Measurements from ENCODE around the gene PI4KA. TPM values are rescaled to one million over a fixed set of nuclear protein-coding genes. Genes with fewer than 3 reads are reported as not detected.

The PI4KA gene
- total RNA-seq, 1 donor from 2014 or later, result 80.4 TPM

GRCh38 chr22:20798974-20799373 is 59.6 kb downstream of the PI4KA start:
- no peak overlapping the region for H3K27ac Mint-ChIP-seq

GRCh38 chr22:20798218-20798617 is 60.4 kb downstream of the PI4KA start:
- intact Hi-C loops (cut with micrococcal nuclease), result no loop called here
- DNase-seq (ENCODE audit: low spot score), result no peak
- no peaks in the 10 kb centered on the region for H3K4me1 Mint-ChIP-seq (ENCODE audit: low read depth)
- no peaks in the 10 kb centered on the region for H3K9me3 Mint-ChIP-seq
- H3K4me3 Mint-ChIP-seq, result no peak overlapping the region
- peaks cover 50% of the 10 kb centered on the region for H3K36me3 Mint-ChIP-seq (ENCODE audit: low read depth)
- no peak overlapping the region for H3K27ac Mint-ChIP-seq
- no peaks in the 10 kb centered on the region for H3K27me3 Mint-ChIP-seq (ENCODE audit: insufficient read depth)

More at GRCh38 chr22:20798974-20799373, 59.6 kb downstream of the PI4KA start:
- H3K9me3 Mint-ChIP-seq, result no peaks in the 10 kb centered on the region
- no peak overlapping the region for H3K4me3 Mint-ChIP-seq
- peaks cover 50% of the 10 kb centered on the region for H3K36me3 Mint-ChIP-seq (ENCODE audit: low read depth)
- no peaks in the 10 kb centered on the region for H3K27me3 Mint-ChIP-seq (ENCODE audit: insufficient read depth)
- intact Hi-C loops (cut with micrococcal nuclease), result no loop called here
- H3K4me1 Mint-ChIP-seq (ENCODE audit: low read depth), result no peaks in the 10 kb centered on the region
- no peak for DNase-seq (ENCODE audit: low spot score)

GRCh38 chr22:20796731-20797130 is 61.9 kb downstream of the PI4KA start:
- Mint-ChIP-seq H3K36me3 (ENCODE audit: low read depth) (peaks cover 48% of the 10 kb centered on the region), H3K4me3 (no peak overlapping the region)
- intact Hi-C loops (cut with micrococcal nuclease), result no loop called here

GRCh38 chr22:20794650-20795413 is 63.8 kb downstream of the PI4KA start:
- H3K4me1 Mint-ChIP-seq (ENCODE audit: low read depth), result no peaks in the 10 kb centered on the region
- no peaks in the 10 kb centered on the region for H3K9me3 Mint-ChIP-seq
- H3K36me3 Mint-ChIP-seq (ENCODE audit: low read depth), result peaks cover 46% of the 10 kb centered on the region
- H3K27ac Mint-ChIP-seq, result no peak overlapping the region
- no peaks in the 10 kb centered on the region for H3K27me3 Mint-ChIP-seq (ENCODE audit: insufficient read depth)
- intact Hi-C loops (cut with micrococcal nuclease), result no loop called here
- H3K4me3 Mint-ChIP-seq, result no peak overlapping the region
- DNase-seq (ENCODE audit: low spot score), result no peak

More at GRCh38 chr22:20796731-20797130, 61.9 kb downstream of the PI4KA start:
- DNase-seq (ENCODE audit: low spot score), result no peak
- no peak overlapping the region for H3K27ac Mint-ChIP-seq
- no peaks in the 10 kb centered on the region for H3K9me3 Mint-ChIP-seq
- no peaks in the 10 kb centered on the region for H3K27me3 Mint-ChIP-seq (ENCODE audit: insufficient read depth)
- no peaks in the 10 kb centered on the region for H3K4me1 Mint-ChIP-seq (ENCODE audit: low read depth)

GRCh38 chr22:20793748-20794649 is 64.6 kb downstream of the PI4KA start:
- Mint-ChIP-seq H3K4me3 (no peak overlapping the region), H3K27me3 (ENCODE audit: insufficient read depth) (no peaks in the 10 kb centered on the region), H3K9me3 (no peaks in the 10 kb centered on the region), H3K27ac (no peak overlapping the region), H3K4me1 (ENCODE audit: low read depth) (no peaks in the 10 kb centered on the region), H3K36me3 (ENCODE audit: low read depth) (peaks cover 39% of the 10 kb centered on the region)
- intact Hi-C loops (cut with micrococcal nuclease), result no loop called here
- DNase-seq (ENCODE audit: low spot score), result no peak

- no peak overlapping the region for H3K27ac Mint-ChIP-seq
- intact Hi-C loops (cut with micrococcal nuclease), result no loop called here
- H3K9me3 Mint-ChIP-seq, result no peaks in the 10 kb centered on the region
- no peaks in the 10 kb centered on the region for H3K27me3 Mint-ChIP-seq (ENCODE audit: insufficient read depth)
- no peak overlapping the region for H3K4me3 Mint-ChIP-seq
- no peaks in the 10 kb centered on the region for H3K4me1 Mint-ChIP-seq (ENCODE audit: low read depth)
- H3K36me3 Mint-ChIP-seq (ENCODE audit: low read depth), result peaks cover 32% of the 10 kb centered on the region
- no peak for DNase-seq (ENCODE audit: low spot score)
Observed at GRCh38 chr22:20792966-20793728, 65.5 kb downstream of the PI4KA start.

- Mint-ChIP-seq H3K4me3 (no peak overlapping the region), H3K9me3 (no peaks in the 10 kb centered on the region), H3K27me3 (ENCODE audit: insufficient read depth) (no peaks in the 10 kb centered on the region), H3K27ac (no peak overlapping the region), H3K4me1 (ENCODE audit: low read depth) (no peaks in the 10 kb centered on the region), H3K36me3 (ENCODE audit: low read depth) (peaks cover 27% of the 10 kb centered on the region)
- intact Hi-C loops (cut with micrococcal nuclease), result no loop called here
- no peak for DNase-seq (ENCODE audit: low spot score)
Observed at GRCh38 chr22:20792221-20792965, 66.2 kb downstream of the PI4KA start.

GRCh38 chr22:20788627-20789344 is 69.8 kb downstream of the PI4KA start:
- no peak for DNase-seq (ENCODE audit: low spot score)
- Mint-ChIP-seq H3K9me3 (no peaks in the 10 kb centered on the region), H3K27ac (no peak overlapping the region), H3K36me3 (ENCODE audit: low read depth) (peaks cover 15% of the 10 kb centered on the region), H3K27me3 (ENCODE audit: insufficient read depth) (no peaks in the 10 kb centered on the region), H3K4me1 (ENCODE audit: low read depth) (peaks cover 7% of the 10 kb centered on the region), H3K4me3 (no peak overlapping the region)
- intact Hi-C loops (cut with micrococcal nuclease), result no loop called here

GRCh38 chr22:20787746-20788626 is 70.6 kb downstream of the PI4KA start:
- no peak for DNase-seq (ENCODE audit: low spot score)
- no peaks in the 10 kb centered on the region for H3K9me3 Mint-ChIP-seq
- peaks cover 19% of the 10 kb centered on the region for H3K36me3 Mint-ChIP-seq (ENCODE audit: low read depth)
- intact Hi-C loops (cut with micrococcal nuclease), result no loop called here
- no peak overlapping the region for H3K4me3 Mint-ChIP-seq
- H3K27ac Mint-ChIP-seq, result no peak overlapping the region
- H3K4me1 Mint-ChIP-seq (ENCODE audit: low read depth), result peaks cover 7% of the 10 kb centered on the region
- no peaks in the 10 kb centered on the region for H3K27me3 Mint-ChIP-seq (ENCODE audit: insufficient read depth)

GRCh38 chr22:20787223-20787622 is 71.4 kb downstream of the PI4KA start:
- intact Hi-C loops (cut with micrococcal nuclease), result no loop called here
- H3K27ac Mint-ChIP-seq, result no peak overlapping the region
- peaks cover 16% of the 10 kb centered on the region for H3K36me3 Mint-ChIP-seq (ENCODE audit: low read depth)
- H3K4me3 Mint-ChIP-seq, result no peak overlapping the region
- no peaks in the 10 kb centered on the region for H3K27me3 Mint-ChIP-seq (ENCODE audit: insufficient read depth)
- DNase-seq (ENCODE audit: low spot score), result no peak
- H3K4me1 Mint-ChIP-seq (ENCODE audit: low read depth), result peaks cover 7% of the 10 kb centered on the region
- no peaks in the 10 kb centered on the region for H3K9me3 Mint-ChIP-seq

GRCh38 chr22:20786536-20786979 is 72.1 kb downstream of the PI4KA start:
- intact Hi-C loops (cut with micrococcal nuclease), result no loop called here
- Mint-ChIP-seq H3K4me1 (ENCODE audit: low read depth) (peaks cover 7% of the 10 kb centered on the region), H3K27me3 (ENCODE audit: insufficient read depth) (no peaks in the 10 kb centered on the region), H3K27ac (no peak overlapping the region), H3K9me3 (no peaks in the 10 kb centered on the region), H3K4me3 (no peak overlapping the region), H3K36me3 (ENCODE audit: low read depth) (peaks cover 14% of the 10 kb centered on the region)
- no peak for DNase-seq (ENCODE audit: low spot score)

All from activated T-helper 1 cell treated with anti-CD3 and anti-CD28 coated beads, Interleukin-12 subunit alpha, Interleukin-12 subunit beta, Interleukin-2, Interleukin-4 antibody, amounts not matched to agents 30 ng/mL and 10 ng/mL and 1 ng/mL, durations not matched to agents 14 hours and 24 hours and 36 hours (primary cell).